OCI-LY3 (cell line): ENCODE measurements around the gene ZNF680.

Experiments
- EZH2phosphoT487 ChIP-seq: fragments of 200-600 bp; shearing (Covaris generic); IDR thresholded peaks from 2 replicates; pipeline ENCODE4 v1.6.1; 2018; ENCODE audit warnings: antibody characterized with exemption, mixed run types, low read depth
- TF ChIP-seq, protein P1 (sequence below): fragments of 200-600, 300-600 bp; sonication (generic); IDR thresholded peaks from 2 replicates; pipeline ENCODE4 v1.5.1; 2014; ENCODE audit warnings: antibody characterized with exemption, low read length, low read depth

DNA sequence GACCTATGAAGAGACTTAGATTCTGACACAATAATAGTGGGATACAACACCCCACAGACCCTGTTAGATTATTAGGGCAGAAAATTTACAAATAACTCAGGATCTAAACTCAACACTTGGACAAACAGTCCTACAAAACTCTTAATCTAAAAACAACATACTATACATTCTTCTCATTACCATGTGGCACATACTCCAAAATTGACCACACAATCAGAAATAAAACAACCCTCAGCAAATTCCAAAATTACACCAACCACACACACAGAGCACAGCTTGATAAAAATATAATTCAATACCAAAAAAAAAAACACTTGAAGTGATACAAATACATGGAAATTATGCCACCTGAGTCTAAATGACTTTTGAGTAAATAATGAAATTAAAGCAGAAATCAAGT, 7.8 kb downstream of the ZNF680 start:
- TF ChIP-seq, protein P1, sequence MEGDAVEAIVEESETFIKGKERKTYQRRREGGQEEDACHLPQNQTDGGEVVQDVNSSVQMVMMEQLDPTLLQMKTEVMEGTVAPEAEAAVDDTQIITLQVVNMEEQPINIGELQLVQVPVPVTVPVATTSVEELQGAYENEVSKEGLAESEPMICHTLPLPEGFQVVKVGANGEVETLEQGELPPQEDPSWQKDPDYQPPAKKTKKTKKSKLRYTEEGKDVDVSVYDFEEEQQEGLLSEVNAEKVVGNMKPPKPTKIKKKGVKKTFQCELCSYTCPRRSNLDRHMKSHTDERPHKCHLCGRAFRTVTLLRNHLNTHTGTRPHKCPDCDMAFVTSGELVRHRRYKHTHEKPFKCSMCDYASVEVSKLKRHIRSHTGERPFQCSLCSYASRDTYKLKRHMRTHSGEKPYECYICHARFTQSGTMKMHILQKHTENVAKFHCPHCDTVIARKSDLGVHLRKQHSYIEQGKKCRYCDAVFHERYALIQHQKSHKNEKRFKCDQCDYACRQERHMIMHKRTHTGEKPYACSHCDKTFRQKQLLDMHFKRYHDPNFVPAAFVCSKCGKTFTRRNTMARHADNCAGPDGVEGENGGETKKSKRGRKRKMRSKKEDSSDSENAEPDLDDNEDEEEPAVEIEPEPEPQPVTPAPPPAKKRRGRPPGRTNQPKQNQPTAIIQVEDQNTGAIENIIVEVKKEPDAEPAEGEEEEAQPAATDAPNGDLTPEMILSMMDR: no peak
- no peak for TF ChIP-seq EZH2phosphoT487
